Hematopoietic multipotent progenitor cell treated with erythropoietin and hydrocortisone succinate and interleukin-3 and kit ligand, for 6 days (in vitro differentiated cells): ENCODE results near the gene KRT15.
A peak's percentile ranks its signal among the peaks of the same experiment; 100 is the strongest.

ENCODE experiments used
- DNase-seq: peaks from one replicate; pipeline ENCODE4 v3.0.0-alpha.2; 2015

The KRT15 gene

DNA sequence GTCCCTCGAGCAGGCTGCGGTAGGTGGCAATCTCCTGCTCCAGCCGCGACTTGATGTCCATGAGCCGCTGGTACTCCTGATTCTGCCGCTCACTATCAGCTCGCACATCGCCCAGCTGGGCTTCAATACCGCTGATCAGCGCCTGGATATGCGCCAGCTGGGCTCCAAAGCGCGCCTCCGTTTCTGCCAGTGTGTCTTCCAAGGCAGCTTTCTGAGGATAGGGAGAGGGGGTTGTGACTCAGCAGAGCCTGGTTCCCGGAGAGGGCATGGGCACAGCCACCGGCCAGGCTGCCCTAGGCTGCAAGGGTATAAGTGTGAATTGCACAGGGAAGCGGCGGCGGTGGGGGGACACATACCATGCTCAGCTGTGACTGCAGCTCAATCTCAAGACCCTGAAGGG is 5.1 kb upstream of the KRT15 start:
- DNase-seq = no peak

DNA sequence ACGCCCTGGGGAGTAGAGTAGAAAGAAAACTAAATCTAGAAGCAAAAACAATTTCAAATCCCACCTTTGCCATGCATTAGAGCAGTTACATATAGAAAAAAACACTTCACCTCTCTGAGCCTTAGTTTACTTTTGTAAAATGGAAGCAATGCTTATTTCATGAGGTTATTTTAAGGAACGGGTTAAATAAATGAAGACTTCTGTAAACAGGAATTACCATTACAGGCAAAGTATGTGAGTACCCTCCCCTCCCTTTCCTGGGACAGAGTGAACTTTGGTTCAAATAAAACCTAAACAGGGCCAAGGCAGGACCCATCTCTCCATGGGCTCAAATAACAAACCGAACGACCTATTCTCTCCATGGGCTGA is 4.5 kb upstream of the KRT15 start:
- no peak for DNase-seq

DNA sequence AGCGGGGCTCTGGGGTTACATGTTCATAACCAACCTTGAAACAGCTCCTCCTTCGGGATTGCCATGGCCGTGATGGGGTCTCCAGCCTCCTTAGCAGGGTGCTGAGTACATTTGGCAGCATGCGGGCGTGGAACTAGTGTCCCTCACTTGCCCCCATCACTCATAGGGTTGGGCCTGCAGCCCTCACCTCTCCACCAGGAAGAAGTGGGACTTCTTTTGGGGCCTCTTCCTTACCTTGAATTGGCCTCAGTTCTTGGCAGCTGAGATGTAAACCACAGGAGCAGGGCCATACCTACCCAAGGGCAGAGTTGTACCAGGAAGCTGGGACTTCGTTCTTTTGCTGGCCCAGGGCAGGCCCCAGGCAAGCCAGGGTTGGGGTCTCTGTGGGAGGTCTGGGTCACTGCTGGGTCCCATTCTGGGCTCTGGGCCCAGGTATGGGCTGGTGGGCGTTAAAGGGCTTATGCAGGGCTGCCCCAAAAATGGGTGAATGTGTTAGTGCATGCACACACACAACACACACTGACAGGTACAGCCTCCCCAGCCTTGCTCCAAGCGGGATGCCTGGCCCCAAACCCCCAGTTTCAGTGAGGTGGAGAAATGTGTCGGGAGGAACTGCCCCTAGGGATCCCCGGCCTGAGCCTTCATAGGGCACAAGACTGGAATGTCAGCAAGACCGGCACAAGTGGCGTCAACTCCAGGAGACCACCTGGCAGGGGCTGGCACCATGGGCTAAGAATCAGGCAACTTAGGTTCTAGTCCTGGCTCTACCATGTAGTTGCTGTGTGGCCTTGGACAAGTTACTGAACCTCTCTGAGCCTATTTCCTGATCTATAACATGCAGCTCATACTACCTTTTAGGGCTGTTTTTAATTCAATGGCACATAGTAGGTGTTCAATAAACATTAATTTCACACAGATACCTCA is 3.9 kb upstream of the KRT15 start:
- DNase-seq = no peak

DNA sequence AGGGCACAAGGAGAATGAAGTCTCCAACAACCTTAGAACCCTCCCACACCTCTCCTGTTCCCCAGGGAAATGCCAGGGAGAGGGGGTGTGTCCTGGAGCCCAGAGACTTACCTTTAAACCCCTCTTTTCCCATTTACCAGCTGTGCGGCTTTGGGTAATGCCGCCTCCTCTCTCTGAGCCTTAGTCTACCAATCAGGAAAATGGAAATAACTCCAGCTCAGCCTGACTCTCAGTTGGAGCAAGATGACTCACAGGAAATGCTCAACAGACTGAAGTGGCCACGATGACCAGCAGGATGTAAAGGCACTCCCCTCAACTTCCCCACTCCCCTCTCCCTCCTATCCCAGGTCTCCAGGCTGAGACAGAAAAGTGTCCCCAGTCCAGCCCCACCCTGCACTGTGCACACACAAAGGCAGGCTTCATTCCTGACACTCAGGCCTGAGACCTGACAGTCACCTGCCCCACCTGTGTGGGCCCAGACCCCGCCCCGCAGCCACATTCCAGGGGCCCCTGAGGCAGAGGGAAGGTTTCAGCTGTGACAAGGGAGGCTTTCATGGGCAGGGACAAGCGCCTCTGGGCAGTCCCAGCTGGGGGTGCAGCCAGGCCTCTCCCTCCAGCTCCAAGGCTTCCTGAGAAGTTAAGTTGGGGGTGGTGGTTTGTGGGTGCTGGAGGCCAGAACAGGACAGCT is 3.0 kb upstream of the KRT15 start:
- no peak for DNase-seq

DNA sequence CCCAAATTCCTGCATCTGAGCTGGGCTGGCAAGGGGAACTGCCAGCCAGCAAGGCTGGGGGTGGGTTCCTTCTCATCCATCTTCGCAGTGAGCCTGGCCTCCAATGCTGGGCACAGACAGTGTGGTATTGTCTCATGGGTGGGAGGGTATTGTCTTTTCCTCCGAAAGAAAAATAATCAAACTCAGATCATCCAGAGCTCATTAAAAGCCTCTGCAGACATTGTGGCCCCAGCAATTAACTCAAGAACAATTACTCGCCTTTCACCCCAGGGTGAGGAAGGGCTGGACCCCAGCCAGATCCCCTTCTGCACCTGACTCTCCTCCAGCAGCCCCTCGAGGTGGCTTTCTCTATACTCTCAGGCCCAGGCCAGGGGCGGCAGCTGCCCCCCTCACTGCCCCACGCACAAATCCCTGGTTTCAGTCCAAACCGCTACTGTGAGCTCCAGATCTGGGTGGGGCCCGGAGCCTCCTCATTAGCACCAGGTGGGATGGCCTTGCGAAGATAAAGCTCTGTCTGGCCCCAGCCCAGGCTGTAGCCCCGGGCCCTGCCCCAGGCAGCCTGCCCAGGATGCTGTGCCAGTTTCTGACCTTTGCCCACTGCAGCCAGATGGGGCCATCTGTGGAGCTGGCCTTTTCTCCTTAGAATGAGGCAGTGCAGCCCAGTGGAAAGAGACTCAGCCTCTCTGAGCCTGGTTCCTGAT is 2.3 kb upstream of the KRT15 start:
- DNase-seq = peak; percentile 70

DNA sequence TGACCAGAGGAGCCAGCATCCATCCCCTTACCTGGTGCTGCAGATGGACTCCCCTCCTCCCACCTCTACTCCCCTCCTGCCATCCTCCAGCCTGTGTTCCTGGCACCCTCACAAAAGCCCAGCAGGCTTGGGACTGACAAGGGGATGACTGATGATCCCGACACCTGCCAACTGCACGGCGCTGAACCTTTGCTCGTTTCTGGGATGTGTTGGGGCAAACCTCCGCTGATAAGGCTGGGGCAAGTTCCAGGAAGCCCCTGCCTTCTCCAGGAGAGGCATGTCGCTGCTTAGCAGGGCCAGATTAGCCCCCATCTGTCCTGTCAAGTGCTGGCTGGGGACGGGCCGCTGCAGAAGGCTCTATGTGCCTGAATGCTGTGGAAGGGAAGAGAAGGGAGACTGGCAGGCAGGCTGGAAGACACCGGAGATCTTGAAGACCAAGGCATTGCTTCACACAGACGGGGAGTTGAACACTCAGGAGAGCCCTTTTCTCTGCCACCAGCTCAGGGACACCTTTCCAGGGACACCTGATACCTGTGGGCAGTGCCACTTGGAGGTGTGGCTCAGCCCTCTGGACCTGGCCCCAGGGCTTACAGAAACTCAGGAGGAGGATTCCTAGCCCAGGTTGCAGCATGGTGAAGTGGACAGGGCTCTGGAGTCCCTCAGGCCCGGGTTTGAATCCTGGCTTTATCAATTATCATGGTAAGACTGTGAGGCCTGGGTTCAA is 973 bp upstream of the KRT15 start:
- DNase-seq = no peak

DNA sequence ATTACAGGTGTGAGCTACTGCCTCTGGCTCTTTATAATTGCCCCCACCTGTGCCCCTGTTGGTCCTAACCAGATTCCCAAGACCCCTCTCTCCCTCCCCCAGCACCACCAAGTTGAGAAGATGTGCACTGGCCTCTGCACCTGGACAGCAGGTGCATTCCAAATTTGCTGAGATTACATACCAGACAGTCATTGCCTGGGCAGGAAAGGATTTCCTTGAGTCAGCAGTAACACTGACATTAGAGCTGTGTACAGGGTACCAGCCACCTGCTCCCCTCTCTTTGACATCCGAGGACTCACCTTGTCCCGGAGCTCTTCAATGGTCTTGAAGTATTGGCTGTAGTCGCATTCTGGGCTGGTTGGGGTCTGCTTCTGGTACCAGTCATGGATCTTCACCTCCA is 659 bp downstream of the KRT15 start:
- DNase-seq = no peak

DNA sequence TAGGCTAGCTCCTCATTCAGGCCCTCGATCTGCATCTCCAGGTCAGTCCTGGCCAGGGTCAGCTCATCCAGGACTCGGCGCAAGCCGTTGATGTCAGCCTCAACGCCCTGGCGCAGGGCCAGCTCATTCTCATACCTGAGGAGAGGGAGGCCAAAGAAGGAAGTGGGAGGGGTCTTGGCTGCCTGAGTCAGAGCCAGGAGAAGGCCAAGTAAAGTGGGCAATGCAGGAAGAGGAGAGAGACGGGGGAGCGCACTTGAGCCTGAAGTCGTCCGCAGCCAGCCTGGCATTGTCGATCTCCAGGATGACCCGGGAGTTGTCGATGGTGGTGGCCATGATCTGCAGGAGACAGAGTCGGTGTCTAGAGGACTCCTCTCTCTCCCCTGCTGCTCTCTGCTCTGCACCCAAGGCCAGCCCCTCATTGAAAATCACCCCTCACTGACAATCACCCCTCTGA is 1.8 kb downstream of the KRT15 start:
- DNase-seq = no peak

DNA sequence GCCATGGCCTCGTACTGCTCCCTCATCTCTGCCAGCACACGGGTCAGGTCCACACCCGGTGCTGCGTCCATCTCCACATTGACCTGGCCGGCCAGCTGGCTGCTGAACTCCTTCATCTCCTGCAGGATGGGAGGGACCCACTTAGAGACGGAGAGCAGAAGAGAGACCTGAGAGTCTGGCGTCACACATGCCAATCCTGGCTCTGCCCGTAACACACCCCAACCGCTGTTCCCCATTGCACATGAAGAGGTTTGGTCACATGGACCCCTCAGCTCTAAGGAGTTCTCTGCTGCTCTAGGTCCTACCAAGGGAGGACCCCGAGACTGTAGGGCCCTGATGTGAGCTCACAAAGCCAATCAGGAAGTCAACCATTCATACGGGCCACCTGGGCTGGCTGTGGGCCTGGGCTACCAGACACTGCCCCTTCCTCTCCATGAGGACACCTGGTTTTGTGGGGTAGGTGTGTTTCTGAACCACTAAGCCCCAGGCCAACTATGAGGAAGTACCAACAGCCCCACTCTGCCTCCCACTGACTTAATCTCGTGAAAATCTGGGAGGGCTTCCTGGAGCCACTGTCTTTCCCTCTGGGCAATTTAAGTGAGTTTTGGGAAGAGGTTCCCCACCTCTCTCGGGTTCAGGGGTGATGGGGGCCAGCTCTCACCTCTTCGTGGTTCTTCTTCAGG is 2.4 kb downstream of the KRT15 start:
- DNase-seq = no peak

DNA sequence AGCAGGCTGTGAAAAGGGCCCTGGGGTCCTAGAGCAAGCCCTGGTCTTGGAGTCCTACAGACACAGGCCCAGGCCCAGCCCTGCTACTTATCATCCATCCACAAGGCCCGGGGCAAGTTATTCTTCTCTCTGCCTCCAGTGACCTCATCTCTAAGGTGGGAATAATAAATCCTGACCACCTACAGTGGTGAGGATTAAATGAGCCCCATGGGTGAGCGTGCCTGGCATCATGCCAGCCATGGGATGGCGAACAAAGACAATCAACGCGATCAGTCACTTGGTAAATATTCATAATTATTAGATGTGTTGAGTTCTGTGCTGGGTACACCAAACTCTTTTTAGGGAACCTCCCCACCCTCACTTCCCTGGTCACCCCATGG is 5.5 kb downstream of the KRT15 start:
- no peak for DNase-seq

DNA sequence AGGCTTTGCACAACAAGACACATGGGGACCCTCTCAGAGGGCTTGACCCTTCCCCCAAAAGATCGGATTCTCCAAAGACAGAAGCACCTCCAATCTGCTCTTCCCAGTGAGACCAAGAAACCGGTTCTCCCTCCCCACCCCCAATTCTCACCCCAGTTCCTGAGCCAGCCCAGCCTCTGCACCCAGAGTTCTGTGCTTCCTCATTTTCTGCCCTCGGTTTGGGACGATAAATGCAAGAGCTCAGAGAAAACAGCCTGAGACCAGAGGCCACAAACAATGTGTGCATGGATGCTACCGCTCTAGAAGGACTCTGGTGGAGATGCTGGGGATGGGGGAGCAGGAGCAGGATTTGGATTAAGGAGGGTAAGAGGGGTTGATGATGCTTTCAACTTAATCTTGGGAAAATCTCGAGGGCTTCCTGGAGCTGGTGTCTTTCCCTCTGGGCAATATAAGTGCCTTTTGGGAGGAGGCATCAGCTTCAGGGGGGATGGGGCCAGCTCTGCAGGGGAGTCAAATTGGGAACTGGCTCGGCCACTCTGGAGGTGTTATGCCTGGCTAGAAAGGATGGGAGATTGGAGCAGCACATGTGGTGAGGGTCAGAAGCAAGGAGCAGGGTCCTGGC is 6.0 kb downstream of the KRT15 start:
- no peak for DNase-seq

DNA sequence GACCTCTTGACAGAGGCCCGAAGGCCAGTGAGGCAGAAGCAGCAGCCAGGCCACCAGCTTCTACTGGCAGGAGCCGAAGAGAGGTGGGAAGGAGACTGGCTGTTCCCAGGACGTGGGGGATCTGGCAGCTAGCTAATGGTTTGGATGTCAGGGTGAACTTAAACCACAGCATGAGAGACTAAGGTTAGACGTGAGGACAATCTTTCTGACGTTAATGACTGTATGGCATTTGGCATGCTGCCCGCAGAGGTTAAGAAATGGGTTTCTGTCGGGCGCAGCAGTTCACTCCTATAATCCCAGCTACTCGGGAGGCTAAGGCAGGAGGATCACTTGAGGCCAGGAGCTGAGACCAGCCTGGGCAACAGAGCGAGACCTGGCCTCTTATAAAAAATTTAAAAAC is 7.0 kb downstream of the KRT15 start:
- DNase-seq = no peak

DNA sequence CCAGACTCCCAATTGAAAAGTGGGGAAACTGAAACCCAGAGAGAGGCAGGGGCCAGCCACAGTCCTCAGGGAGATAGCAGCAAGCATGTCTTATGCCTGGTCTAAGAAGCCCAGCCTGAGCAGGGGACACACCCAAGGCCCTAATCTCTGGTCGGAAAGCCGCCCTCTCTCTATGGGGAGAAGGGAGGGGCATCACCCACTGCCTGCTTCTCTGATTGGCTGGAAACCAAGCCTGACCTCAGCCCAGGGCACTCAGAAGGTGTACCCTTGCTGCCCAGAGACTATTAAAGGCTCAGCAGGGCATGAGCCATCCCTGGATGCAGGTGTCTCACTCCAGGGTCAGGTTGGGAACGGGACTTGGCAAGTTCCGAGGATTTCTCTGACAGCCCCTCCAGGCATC is 7.6 kb downstream of the KRT15 start:
- peak; percentile 94 for DNase-seq

DNA sequence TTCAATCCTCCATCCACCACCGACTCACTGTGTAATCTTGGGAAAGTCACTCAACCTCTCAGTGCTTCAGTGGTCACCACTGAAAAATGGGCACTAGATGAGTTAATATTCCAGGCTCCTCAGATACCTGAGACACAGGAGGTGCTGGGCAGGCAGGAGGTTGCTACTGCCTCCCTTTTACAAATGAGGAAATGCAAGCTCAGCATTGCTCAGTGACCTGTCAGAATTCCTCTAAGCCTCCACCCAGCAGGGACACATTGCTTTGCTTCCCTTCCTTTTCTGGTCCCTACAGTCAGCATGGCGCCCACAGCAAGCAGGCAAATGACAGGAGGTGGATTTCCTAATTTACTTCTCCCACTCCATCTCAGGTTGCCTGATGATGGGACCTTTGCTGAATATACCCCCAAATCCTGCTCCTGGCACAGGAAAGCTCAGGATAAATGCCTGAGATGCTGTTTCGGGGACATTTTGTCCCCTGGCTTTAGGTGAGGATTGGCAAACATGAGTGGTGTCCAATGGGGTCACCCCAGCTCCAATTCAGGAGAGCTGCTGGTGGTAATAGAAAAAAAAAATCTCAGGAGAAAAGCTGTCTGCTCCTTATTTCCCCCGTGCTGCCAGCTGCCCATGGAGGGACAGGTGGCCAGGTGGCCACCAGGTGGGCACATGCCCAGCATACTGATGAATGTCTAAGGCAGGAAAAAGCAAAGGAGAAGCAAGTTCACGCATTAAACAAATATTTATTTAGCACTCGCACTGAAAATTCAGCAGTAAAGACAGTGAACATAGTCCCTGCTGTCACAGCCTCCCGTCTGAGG is 8.2 kb downstream of the KRT15 start:
- DNase-seq = no peak

DNA sequence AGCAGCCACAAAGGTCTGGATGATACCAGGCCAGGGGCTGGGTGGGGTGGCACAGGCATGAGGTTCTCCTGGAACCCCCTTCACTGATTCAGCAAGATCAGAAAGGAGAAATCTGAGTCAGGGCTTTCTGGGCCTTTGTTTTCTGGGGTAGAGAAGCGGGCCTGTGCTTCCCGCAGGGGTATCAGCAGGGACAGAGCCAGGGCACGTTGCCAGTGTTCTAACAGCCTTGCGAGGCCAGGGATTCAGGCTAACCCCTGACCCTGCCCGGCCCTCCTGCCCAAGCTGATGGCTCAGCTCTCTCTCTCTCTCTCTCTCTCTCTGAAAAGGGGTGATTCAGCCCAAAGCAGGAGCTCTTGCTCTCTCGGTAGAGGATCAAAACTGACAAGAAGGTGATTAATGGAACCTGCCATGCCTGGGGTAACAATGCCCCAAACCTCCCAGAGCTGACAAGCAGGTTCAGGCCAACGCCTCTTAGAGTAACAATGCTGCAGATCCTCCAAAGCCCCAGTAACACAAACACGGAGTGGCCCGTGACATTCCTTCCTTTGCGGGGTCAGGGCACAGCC is 11.3 kb downstream of the KRT15 start:
- DNase-seq = no peak

DNA sequence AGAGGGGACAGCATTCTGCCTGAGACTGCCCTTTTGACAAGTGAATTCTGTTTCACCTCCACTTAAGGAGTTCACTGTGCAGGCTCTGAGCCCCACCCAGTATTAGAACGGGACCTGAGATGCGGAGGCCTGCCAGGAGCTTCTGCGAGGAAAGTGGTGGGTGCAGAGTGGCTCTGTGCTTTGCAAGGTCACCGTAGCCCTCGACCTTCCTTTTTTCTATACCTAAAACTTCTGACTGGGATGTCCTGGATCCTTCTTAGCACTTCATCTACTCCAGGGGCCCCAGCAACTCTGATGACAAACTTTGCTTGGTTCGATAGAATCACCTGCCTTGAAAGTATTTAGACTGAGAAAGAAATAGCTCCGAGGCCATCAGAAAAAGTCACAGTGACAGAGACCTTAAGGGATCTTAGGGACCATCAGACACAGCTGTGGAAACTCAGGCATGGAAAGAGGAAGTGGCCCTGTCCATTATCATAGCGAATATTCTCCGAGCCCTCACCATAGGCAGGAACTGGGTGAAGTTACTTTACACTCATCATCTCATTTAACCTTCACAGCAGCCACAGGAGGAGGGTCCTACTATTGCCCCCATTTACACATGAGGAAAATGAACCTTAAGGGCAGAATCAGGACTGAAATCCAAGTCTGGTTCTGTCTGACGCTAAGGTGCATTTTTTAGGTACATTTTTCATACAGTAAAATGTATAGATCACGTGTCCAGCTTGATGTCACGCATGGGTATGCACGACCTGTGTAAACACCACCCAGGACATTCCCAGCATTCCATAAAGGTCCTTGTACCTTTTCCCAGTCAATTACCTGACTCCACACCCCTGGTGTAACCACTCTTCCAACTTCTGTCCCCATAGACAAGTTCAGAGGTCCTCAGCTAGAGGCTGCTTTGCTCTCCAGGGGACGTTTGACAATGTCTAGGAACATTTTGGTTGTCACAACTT is 12.6 kb downstream of the KRT15 start:
- DNase-seq = peak; percentile 43

DNA sequence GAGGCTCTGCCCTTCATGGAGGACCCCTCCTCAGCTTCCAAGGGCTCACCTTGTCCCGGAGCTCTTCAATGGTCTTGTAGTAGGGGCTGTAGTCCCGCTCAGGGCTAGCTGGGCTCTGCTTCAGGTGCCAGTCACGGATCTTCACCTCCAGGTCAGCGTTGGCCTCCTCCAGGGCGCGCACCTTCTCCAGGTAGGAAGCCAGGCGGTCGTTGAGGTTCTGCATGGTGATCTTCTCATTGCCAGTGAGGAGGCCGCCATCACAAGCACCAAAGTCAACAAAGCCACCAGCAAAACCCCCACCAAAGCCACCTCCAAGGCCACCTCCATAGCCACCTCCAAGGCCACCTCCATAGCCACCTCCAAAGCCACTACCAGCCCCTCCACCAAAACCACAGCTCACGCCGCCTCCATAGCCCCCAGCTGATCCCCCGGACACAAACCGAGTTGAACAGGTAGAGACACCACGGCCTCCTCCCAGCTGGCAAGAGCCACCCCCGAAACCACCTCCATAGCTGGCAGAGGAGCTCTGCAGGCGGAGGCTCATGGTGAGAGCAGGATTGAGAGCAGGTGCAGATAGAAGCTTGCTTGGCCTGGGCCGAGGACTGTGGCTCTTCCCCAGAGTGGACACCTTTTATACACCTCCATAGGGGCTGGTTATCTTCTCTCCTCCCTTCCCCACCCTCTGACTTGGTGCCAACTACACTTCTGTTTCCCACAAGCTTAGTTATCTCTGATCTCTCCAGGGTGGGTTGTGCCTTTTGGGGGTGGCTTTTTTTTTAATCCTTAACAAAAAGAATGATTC is 13.5 kb downstream of the KRT15 start, which contains the start of gene KRT13:
KRT13 (minus strand) TSS at position 606 of the 802 bp plus-strand sequence; CDS start at position 544, 62 bp downstream.
- peak; percentile 83 for DNase-seq

DNA sequence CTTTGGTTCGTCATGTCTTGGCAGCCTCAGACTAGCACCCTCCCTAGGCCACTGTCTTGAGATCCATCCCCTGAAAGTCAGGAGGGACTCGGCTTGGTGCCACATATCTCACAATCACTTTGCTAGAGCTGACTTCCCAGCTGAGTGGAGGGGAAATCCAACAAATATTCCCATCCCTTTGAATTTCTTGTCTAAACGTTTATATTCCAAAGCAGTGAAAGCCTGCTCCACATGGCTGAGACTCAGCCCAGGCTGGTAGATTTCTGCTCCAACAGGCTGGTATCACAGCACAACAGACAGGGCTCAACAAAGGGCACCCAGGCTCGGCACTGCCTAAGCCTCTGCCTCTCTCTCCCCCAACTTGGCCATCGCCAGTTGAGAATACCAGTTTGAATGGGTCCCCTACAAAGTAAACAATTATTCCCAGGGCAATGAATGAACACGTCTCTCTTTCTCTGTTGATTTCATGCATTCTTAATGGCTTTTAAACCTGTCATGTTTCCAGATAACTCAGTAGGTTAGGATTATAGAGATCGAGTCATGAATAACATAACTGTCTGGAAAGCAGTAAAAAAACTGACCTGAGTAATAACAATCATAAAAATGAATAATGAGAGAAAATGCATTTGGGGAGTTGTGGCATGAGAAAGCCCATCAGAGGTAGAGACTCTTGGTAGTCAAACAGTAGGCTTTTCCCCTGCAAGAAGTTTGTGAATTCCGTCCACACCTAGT is 14.3 kb downstream of the KRT15 start:
- DNase-seq = no peak
